Measurements from ENCODE around the gene MTMR10.

DNA sequence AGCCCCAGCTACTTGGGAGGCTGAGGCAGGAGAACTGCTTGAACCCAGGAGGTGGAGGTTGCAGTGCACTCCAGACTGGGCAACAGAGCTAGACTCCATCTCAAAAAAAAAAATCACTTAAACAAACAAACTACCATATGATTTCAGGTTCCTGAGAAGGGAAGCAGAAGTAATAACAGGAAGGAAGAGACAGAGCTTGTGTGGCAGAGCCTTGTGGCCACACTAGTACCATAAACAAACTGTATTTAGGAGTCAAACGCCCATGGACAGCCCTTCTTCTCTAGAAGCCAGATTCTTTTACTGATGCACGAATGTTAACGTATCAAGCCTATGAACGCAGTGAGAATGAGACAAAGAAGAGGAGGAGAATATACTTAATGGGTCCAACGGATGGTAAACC is 12.0 kb downstream of the MTMR10 start:
- TF ChIP-seq POLR2A (IDR thresholded peaks at IDR 0.05; ENCODE audit: low read length) (no peak), GATA1 (IDR thresholded peaks at IDR 0.05; ENCODE audit: low read depth, low read length) (no peak)

Measured in erythroblast (primary cell).